Spleen (tissue), 11 donors: ENCODE measurements around the gene PCGF3. TPM values are rescaled to one million over a fixed set of nuclear protein-coding genes. Genes with fewer than 3 reads are reported as not detected.

Experiments used
- DNase-seq: peaks from one replicate; pipeline ENCODE4 v3.0.0-alpha.2; 2020
- H3K27ac ChIP-seq, 8 donors: fragments of 200-600 bp; sonication (generic) in 7 of 8; 1 replicate in 4 of 8; 2 replicates in 4 of 8; pipeline versions ENCODE4 v1.5.0 to v1.8.0; 2016 to 2021; ENCODE audit warnings: inconsistent platforms in 4 of 8, mild to moderate bottlenecking in 4 of 8, moderate library complexity in 1 of 8
- H3K27me3 ChIP-seq, 7 donors: fragments of 200-600 bp; sonication (generic) in 6 of 7; replicated peaks in 1 of 7; 1 replicate in 4 of 7; 2 replicates in 3 of 7; pipeline versions ENCODE4 v1.5.0 to v1.8.0; 2016 to 2021; ENCODE audit warnings: inconsistent platforms in 3 of 7, mild to moderate bottlenecking in 1 of 7
- H3K36me3 ChIP-seq, 6 donors: fragments of 200-600 bp; sonication (generic) in 5 of 6; 1 replicate in 4 of 6; 2 replicates in 2 of 6; pipeline versions ENCODE4 v1.5.0 to v1.8.0; 2016 to 2021; ENCODE audit warnings: inconsistent platforms in 2 of 6
- H3K4me1 ChIP-seq, 6 donors: fragments of 200-600 bp; sonication (generic) in 5 of 6; 1 replicate in 3 of 6; 2 replicates in 3 of 6; pipeline versions ENCODE4 v1.5.0 to v1.8.0; 2016 to 2021; ENCODE audit warnings: inconsistent platforms in 3 of 6
- H3K4me3 ChIP-seq, 8 donors: fragments of 200-600 bp; sonication (generic) in 7 of 8; 1 replicate in 4 of 8; 2 replicates in 4 of 8; pipeline versions ENCODE4 v1.5.0 to v1.8.0; 2016 to 2021; ENCODE audit warnings: inconsistent platforms in 4 of 8, mild to moderate bottlenecking in 4 of 8, moderate library complexity in 2 of 8
- H3K9me3 ChIP-seq, 8 donors: fragments of 200-600 bp; sonication (generic) in 7 of 8; 1 replicate in 4 of 8; 2 replicates in 4 of 8; pipeline versions ENCODE4 v1.5.0 to v1.8.0; 2016 to 2021; ENCODE audit warnings: inconsistent platforms in 4 of 8
- POLR2A ChIP-seq, 3 donors: fragments of 450-650 bp; IDR thresholded peaks; one replicate each; pipeline ENCODE4 v1.5.1; 2017; ENCODE audit warnings: antibody characterized with exemption in 3 of 3, mild to moderate bottlenecking in 1 of 3
- POLR2AphosphoS5 ChIP-seq, 3 donors: sonication (generic); formaldehyde crosslinking; IDR thresholded peaks; one replicate each; pipeline ENCODE4 v1.5.1; 2017; ENCODE audit warnings: antibody characterized with exemption in 3 of 3
- WGBS, 5 donors: extraction: QIAGEN DNeasy Blood & Tissue Kit in 3 of 5; methylation state at CpG; one replicate each; pipeline versions ENCODE4 v1.1.5 to v1.1.7; 2013 to 2018; 5-methylcytosine and 5-hydroxymethylcytosine counted together
- intact Hi-C: fragments of 100-400 bp; cut with DNase I; formaldehyde crosslinking; loops from one replicate; pipeline ENCODE4 v1.15.0; 2023; ENCODE audit warnings: low total_unique reads
- polyA plus RNA-seq, 3 donors: library from polyadenylated mRNA; stranded (reverse); fragments of 200-250 nt; gene quantifications; one replicate each; pipeline ENCODE4 v1.2.1, GENCODE V29; 2013
- total RNA-seq, 7 donors: library from RNA; depleted of rRNA in 3 of 7; stranded (reverse); fragments of >200 nt in 3 of 7; fragmentation: NEBNext Ultra II Directional in 4 of 7; extraction: Animal tissue kit (Norgen Biotek cat#: 25700) in 4 of 7; gene quantifications; one replicate each; pipeline versions ENCODE4 v1.1.0 to v1.2.1, GENCODE V29; 2016 to 2021
- TF ChIP-seq, protein P1 (sequence below), 11 experiments: fragments of 200-600 bp in 7 of 11; fragments of 450-650 bp in 4 of 11; sonication (generic) in 4 of 11; IDR thresholded peaks in 8 of 11; conservative IDR thresholded peaks in 3 of 11; 1 replicate in 7 of 11; 2 replicates in 4 of 11; pipeline versions ENCODE4 v1.4.0 to v1.8.0; 2016 to 2021; ENCODE audit warnings: antibody characterized with exemption in 11 of 11, inconsistent platforms in 4 of 11, mild to moderate bottlenecking in 1 of 11
- donor health status: healthy with polysubstance abuse.
- donor health status: DM: no; HTN: no; CAD: no; lungs with moderate emphysema.
- donor health status: DM: no; HTN: no; CAD: no.
- donor health status: Bipolar disorder and iron deficiency.
- donor health status: healthy.
- donor health status: DM: no; HTN: no; CAD: no.
- donor health status: DM: yes; HTN: yes; CAD: no.

PCGF3 gene
- total and polyA plus RNA-seq, 10 donors, result 29.7 to 102 (median 69.4) TPM

DNA sequence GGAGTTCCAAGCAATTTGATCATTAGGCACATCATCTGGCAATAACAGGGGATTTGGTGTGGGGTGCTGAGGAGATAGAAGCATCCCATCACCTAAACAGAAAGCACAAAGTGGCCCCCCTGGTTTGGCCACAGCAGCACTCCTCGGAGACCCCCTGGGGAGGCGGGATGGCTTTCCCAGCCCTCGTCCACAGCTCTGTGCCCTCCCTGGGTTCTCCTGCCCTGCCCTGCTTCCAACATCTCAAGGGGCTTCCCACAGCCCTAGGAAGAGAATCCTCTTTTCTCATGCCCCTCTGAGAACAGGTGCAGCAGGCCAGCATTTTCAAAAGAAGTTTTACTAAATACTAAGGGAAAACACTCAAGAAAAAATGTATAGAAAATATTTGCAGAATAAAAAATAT is 44.4 kb upstream of the PCGF3 start:
- peak; percentile 31 for DNase-seq
- intact Hi-C loops, result no loop called here
- Histone ChIP-seq H3K4me3 (no peak overlapping the region), H3K27ac (no peak overlapping the region), H3K4me1 (peaks cover 3 to 34% (median 19%) of the 10 kb centered on the region in 6 donors), H3K9me3 (no peaks in the 10 kb centered on the region), H3K27me3 (no peaks in the 10 kb centered on the region), H3K36me3 (peaks cover 0 to 8% (median 0%) of the 10 kb centered on the region in 6 donors)
- WGBS, 5 donors, result 87 to 100% (median 95%) methylated on average over 3 of the region's 3 CpGs
- TF ChIP-seq, protein P1, sequence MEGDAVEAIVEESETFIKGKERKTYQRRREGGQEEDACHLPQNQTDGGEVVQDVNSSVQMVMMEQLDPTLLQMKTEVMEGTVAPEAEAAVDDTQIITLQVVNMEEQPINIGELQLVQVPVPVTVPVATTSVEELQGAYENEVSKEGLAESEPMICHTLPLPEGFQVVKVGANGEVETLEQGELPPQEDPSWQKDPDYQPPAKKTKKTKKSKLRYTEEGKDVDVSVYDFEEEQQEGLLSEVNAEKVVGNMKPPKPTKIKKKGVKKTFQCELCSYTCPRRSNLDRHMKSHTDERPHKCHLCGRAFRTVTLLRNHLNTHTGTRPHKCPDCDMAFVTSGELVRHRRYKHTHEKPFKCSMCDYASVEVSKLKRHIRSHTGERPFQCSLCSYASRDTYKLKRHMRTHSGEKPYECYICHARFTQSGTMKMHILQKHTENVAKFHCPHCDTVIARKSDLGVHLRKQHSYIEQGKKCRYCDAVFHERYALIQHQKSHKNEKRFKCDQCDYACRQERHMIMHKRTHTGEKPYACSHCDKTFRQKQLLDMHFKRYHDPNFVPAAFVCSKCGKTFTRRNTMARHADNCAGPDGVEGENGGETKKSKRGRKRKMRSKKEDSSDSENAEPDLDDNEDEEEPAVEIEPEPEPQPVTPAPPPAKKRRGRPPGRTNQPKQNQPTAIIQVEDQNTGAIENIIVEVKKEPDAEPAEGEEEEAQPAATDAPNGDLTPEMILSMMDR (IDR thresholded peaks at IDR 0.05 in 8 of 11, conservative IDR thresholded peaks at IDR 0.05 in 3 of 11), result no peak
- TF ChIP-seq POLR2AphosphoS5 (IDR thresholded peaks at IDR 0.05) (no peak), POLR2A (IDR thresholded peaks at IDR 0.05) (no peak)

DNA sequence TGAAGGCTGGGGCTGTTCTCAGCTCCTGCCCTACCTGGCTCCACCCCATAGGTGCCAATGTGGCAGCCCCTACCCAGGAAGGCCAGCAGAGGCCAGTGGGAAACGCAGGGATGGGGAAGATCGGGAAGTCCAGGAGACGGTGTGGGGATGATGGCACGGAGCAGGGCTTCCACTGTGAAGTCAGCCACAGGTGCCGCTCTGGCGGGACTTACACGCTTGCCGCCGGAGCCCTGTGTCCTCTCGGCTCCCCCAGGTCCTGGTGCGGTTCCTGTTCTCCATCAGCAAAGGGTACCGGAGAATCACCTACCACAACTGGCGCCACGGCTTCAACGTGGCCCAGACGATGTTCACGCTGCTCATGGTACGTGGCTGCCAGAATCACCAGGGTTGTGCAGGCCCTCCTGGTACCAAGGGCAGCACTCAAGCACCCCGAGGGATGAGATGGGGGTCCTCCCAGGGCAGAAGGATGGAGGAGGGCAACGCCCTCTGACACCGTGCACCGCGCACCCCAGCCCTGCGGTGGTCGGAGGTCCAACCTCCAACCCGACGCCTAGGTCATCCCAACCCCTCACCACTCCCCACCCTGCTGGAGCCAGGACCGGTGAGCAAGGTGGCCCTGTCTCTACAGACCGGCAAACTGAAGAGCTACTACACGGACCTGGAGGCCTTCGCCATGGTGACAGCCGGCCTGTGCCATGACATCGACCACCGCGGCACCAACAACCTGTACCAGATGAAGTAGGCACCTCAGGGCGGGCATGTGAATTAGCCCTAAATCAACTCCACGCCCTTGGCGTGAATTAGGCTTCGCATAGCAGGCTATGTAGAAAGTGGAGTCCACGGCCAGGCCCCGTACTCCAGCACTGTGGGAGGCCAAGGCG is 43.5 kb upstream of the PCGF3 start:
- H3K4me3 ChIP-seq, result no peak overlapping the region
- no peak overlapping the region for H3K27ac ChIP-seq
- H3K9me3 ChIP-seq, result no peaks in the 10 kb centered on the region
- DNase-seq, result peak; percentile 75
- WGBS, 5 donors, result 94 to 97% (median 96%) methylated on average over 21 to 42 of the region's 42 CpGs
- TF ChIP-seq, protein P1 (IDR thresholded peaks at IDR 0.05 in 8 of 11, conservative IDR thresholded peaks at IDR 0.05 in 3 of 11), result no peak
- intact Hi-C loops, result no loop called here
- H3K27me3 ChIP-seq, result no peaks in the 10 kb centered on the region
- H3K4me1 ChIP-seq, result peaks cover 3 to 34% (median 19%) of the 10 kb centered on the region in 6 donors
- H3K36me3 ChIP-seq, result peaks cover 0 to 8% (median 0%) of the 10 kb centered on the region in 6 donors

DNA sequence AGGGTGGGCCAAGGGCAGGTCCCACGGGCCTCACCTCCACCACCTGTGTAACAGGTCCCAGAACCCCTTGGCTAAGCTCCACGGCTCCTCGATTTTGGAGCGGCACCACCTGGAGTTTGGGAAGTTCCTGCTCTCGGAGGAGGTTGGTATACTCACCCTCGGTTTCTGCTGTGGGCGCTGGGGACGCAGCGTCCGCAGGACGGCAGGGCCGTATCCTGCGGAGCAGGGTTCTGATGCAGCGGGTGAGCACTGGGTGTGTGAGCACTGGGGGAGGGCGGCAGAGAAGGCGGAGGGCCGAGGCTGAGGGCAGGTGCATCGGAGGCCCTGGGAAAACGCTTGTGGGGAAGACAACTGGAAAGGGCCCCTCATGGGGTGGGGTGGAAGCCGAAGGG is 42.6 kb upstream of the PCGF3 start:
- TF ChIP-seq POLR2AphosphoS5 (IDR thresholded peaks at IDR 0.05) (no peak), POLR2A (IDR thresholded peaks at IDR 0.05) (no peak)
- TF ChIP-seq, protein P1 (IDR thresholded peaks at IDR 0.05 in 8 of 11, conservative IDR thresholded peaks at IDR 0.05 in 3 of 11), result no peak
- Histone ChIP-seq H3K4me3 (peak overlapping the region; percentile 52 to 98 (median 78)), H3K27ac (peak overlapping the region in 6 of 8 donors; percentile 74 to 93 (median 84)), H3K4me1 (peaks cover 3 to 34% (median 19%) of the 10 kb centered on the region in 6 donors), H3K9me3 (no peaks in the 10 kb centered on the region), H3K27me3 (no peaks in the 10 kb centered on the region), H3K36me3 (peaks cover 0 to 8% (median 0%) of the 10 kb centered on the region in 6 donors)
- WGBS, 5 donors, result 37 to 53% (median 41%) methylated on average over 14 to 20 of the region's 20 CpGs
- no peak for DNase-seq
- intact Hi-C loops, result no loop called here
